NCI-H226 (cell line): ENCODE data around the gene RPGR.

Experiments
- DNase-seq: peaks from one replicate; pipeline ENCODE4 v3.0.0-alpha.2; 2015

Gene RPGR

DNA sequence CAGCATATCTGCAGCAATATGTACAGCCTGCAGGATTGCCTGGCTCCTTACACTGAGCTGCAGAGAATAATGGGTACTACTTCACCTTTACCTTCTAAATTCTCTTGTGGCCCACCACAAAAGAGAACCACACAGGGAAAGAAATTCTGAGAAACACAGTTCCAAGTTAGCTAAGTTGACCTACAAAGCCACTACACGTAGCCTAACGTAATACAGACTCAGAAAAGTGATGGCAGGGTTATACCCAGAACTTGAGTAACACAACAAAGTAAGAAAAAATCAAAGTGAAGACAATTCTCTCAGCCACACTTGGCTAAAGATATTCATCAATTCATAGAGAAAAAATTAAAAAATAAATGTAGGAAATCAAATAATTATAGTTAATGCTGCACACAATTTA lies 80.3 kb downstream of the RPGR start:
- no peak for DNase-seq

DNA sequence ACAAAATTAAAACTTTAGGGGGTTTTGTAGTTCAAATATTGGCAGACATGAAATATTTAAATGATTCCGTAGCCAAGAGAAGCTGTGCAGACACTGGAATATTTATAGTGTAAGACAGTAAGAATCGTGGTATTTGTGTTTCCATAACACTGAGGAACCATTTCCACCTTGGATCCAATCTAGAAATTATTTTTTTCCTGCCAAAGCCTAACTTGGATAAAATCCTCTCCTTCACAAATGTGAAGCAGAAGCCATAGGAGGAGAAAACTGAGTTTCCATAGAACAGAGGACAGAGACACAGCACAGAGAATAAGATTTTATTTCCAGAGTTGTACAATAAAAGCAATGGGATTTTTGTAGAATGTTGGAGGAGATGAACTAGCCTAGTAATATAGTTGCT lies 86.8 kb downstream of the RPGR start:
- DNase-seq: no peak

DNA sequence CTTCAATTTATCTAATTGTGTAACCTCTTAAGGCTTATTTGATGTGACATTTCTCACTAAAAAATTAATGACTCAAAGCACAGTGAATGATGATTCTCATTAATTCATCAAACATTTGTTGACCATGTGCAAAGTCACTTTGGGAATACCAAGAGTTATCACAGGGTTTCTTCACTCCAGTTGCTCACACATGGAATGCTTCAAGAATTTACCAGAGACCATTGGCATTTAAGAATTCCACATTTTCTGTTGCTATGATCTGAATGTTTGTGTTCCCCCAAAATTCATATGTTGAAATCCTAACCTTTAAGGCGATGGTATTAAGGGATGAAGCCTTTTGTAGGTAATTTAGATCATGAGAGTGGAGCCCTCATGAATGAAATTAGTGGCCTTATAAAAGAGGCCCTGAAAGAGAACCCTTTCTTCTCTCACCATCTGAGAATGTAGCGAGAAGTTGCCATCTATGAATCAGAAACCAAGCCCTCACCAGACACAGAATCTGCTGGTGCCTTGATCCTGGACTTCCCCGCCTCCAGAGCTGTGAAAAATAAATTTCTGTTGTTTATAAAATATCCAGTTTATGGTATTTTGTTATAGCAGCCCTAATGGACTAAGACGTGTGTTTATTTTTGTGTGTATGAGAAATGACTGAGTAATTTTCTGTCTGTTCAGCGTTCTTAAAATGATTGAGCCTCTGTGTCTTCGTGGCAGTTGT lies 90.3 kb downstream of the RPGR start:
- no peak for DNase-seq

DNA sequence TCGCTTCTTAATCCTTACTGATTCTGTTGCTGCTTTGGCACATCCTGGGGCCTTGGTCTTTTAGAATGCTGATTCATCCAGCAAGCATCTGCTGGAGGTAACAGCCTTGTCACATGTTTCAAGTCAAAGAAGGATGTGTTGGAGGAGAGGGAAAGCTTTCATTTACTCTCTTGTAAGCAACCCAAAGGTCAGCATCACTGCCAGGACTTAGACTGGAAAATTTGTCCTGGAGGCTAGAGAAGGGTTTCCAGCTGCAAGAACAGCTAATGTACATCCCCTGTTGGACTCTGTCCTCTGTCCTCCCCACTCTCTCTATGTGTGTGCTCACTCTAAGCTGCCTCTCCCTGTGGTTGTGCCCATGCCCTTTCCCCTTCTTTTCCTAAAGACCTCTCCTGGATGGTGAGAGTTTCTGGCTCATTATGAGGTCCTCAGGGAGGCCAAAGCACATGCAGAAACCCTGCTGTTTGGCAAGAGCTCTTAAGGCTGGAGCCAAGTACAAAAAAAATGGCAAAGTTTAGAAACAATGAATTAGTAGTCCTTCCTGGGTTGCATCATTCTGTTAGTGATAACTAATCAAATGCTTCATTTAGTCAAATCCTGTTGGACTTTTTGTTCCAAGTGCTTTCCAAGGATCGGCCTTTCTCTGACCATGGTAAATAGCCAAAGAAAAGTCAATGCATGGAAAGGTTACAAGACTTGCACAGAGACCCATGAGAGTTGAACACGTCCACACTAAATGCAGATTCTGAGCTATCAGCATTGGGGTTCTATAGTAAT lies 93.2 kb downstream of the RPGR start:
- DNase-seq: peak; percentile 46

DNA sequence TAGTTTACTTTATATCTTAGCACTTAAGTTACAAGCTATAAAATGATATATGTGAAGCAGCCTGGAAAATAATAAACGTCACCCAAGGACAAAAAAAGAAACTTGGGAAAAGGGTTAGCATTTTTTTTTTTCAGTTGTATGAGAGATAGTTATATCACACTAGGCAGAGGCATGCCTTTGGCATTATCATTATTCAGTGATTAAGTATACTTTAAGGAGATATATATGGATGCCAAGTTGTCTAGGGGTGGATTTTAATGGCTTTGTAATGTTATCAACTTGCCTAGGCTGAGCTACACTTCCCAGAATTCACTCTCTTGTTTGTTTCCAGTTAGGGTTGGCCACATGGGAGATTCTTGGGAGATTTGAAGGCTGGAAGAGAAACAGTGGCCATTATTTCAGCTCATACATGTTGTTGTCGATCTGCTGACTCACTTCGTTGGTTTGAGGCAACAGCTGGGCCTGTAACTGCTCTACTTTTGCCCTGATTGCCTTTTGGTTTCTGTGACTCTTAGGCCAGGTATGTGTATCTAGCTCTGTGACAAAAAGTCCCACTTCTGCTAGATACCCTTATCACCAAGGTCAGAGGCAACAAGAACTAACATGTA lies 95.1 kb downstream of the RPGR start:
- no peak for DNase-seq

DNA sequence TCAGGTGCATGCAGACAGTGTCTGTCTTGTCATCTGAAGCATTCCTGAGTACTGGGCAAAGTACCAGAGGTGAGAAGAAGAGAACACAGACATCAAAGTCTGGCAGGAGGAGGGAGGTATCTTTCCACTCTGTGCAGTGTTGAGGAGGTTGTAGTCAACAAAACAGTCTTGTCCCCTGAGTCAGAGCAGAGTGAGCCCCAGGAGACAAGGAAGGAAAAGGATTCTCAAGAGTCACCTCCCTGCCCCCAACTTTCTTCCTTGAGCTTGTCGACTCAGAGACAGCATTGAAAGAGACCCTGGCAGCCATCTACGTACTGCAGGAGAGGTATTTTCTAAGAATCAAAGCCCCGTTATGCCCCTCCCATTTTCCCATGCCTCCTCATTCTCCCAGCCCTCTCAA lies 102.2 kb downstream of the RPGR start:
- DNase-seq: peak; percentile 1

DNA sequence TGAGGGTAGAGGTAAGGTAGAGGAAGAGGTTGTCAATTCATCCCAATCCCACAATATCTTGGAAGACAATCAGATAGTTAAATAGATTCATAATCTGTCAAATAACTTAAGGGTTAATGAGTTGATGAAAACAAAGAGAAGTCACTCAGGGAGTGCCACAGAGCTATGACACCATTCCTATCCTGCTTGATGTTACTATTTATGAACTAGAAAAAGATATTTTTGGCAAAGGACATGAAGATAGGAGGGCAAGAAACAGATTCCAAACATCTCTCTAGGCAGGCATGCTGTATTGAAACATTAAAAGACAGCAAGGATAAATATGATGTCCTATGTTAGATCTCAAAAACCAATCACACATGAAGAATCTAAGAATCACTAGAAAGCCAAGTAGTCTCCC lies 103.1 kb downstream of the RPGR start:
- DNase-seq: no peak

DNA sequence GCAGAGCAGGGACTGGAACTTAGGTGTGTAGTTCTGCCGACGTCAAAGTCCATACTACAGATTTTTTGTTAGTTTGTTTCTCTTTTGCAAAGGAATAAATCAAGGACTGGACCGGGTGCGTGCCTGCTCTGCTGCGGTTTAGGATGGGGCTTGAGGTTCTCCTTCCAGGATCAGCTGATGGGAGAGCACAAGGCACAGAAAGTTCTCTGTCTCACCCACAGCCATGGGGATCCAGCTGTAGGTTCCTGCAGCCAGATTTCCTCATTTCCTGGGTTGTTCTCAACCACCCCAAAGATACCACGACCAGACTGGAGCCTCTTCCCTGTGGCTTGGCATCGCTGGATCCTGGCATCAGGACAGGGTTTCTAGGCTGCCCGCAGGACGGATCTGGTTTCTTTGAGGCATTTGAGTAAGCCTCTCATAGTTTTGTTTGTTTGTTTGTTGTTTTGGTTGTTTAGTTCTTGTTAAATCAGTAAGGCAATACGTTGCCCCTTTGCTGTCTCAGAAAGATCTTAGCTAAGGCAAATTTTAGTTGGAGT lies 105.8 kb downstream of the RPGR start:
- DNase-seq: no peak

DNA sequence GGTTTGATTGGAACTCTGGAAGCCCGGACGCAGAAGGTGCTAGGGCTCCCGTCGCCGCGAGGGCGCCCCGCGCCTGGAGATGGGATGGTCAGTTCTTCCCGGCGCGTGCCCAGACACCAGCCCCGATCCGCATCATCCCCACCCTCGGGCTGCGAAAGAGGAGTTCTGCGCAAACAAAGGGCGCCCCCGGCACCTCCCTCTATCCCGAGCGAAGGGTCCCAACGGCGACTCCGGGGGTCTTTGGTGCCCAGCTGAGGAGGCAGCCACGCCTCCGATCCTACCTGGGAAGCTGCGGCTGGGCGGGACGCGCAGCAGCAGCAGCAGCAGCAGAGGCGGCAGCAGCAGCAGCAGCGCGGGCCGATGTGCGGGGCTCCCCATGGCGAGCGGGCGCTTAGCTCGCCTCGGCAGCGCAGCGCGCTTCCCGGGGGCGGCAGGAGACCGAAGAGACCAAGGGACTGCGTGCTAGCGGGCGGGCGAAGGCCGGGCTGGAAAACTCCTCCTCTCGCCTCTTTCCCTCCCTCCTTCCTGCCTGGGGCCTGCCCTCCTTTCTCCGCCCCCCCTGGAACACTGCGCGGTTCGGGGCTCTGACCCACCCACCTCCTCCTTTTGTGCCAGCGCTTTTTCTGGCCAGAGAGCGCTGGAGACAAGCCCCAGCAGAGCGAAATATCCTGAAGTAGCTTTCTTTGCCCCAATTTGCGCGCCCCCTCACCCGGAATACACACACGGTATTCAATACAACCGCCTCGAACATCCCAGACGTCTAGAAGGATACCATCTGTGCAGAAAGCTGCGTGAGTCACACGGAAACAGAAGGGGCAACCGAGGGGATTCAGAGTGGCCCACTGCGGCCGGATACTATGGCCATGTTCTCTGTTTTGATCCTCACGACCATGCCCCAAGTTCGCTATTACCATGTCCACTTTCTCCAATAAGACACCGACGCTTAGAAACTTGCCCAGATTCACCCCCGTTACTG lies 106.6 kb downstream of the RPGR start, which contains the start of gene SRPX:
Gene SRPX, minus strand, starts transcription at position 457 of the 976 bp plus-strand sequence. Its CDS starts 79 bp downstream, at position 378.
- no peak for DNase-seq

DNA sequence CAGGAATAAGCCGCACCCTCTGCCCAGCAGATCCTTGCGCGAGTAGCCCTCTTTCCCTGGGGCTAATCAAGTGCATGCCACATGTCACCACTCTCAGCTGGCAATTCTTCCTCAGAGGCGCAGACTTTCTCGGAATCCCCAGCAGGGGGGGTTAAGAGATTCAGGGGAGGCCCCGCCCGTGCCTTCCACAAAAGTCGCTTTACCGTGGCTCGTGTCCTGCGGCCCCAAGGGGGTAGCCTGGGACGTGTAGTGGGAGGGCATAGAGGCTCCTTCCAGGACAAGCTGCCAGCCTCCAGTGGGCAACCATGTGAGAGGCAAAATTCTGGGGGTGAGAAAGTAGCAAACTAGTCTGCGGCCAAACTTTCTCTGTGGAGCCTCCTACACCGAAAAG lies 107.3 kb downstream of the RPGR start:
- no peak for DNase-seq
